Measurements from ENCODE around the gene PPP1R1B.

Gene PPP1R1B

DNA sequence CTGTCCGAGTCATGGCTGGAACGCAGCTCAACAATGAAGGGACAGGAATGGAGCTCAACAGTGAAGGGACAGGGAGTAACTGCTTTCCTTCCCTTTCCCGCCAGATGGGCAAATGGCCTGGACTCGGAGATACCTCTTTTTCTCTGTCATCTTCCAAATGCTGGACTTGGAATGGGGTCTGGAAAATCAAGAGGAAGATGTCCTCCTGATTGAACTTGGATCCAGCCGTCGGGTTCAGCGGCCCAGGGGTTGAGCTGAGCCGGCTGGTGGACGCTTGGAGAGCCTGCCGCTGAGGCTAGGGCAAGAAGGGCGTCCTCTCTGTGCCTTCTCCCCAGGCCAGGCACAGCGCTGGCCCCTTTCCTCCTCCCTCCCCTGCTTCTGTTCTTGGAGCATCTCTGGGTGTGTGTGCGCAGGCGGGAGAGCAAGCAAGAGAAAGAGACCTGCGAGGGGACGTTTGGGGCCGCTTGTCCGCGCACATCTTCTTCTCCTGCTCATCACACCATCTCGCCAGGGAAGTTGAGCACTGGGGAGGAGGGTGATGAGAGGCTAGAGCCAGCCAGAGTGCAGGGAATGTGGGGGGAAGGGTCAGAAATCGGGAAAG, 25.7 kb upstream of the PPP1R1B start:
- DNase-seq = no peak

DNA sequence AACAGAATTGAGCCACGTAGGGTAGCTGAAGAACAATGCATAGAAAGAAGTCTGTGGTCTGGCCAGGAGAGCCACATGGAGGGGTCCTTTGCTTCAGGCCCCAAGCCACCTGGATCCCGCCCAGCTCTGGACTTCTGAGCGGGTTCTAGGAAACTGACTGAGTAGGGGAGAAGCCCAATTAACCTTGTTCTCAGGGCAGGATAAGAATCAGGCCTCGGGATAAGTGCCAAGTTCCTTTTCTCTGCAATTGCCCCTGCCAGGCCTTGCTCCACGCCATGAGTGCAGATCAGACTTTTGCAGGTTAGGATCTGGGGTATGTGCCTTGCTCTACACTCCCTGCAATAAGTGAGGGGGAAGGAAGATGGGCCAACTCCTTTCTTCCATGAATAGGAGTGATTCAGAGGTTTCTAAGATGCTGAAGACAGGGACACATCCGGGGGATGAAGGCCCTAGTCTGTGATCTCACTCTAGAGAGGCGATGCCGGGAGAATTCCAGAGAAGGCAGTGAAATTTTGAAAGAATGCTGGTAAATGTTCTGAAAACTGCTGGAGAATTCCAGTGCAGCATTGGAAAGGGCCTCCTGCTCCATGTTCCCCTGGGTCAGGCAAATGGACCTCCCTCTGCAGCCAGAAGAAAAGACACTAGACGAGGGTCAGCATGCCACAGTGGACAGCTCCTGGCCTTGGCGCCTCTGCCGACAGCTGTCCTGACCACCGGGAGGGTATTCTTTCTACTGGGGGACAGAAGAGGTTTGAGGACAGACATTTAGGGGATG, 24.8 kb upstream of the PPP1R1B start:
- no peak for DNase-seq

GRCh38 chr17:39602533-39603303, 24.0 kb upstream of the PPP1R1B start:
- DNase-seq = no peak

GRCh38 chr17:39603304-39604016, 23.3 kb upstream of the PPP1R1B start:
- DNase-seq = no peak

DNA sequence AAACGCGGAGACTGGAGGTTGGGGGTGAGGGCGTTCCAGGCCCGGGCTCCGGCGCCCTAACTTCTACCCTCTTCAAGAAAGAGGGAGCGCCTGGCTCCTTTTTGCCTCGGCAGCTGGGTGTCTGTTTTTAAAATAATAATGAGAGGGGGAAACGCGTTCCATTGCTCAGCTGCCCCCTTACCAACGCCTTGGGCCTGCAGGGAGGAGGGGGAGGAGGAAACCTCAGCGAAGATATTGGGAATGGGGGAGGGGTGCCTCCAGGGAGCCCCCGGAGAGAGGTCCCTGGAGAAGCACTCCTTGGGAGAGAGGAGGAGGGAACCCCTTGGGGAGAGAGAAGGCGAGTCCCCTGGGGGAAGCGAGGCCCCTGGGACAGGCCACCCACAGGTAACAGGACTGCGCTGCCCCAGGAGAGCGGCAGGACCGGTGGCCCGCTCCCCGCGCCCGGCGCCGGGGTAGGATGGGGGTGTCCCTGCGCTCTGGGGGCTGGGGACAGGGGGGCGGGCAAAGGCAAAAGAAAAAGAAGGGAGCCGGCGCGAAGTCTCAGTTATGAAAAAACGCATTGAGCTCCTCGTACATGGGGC, 21.8 kb upstream of the PPP1R1B start:
- no peak for DNase-seq

- DNase-seq = no peak
Observed at GRCh38 chr17:39605492-39606433, 21.0 kb upstream of the PPP1R1B start.

- DNase-seq = no peak
Observed at GRCh38 chr17:39606434-39607056, 20.2 kb upstream of the PPP1R1B start.

DNA sequence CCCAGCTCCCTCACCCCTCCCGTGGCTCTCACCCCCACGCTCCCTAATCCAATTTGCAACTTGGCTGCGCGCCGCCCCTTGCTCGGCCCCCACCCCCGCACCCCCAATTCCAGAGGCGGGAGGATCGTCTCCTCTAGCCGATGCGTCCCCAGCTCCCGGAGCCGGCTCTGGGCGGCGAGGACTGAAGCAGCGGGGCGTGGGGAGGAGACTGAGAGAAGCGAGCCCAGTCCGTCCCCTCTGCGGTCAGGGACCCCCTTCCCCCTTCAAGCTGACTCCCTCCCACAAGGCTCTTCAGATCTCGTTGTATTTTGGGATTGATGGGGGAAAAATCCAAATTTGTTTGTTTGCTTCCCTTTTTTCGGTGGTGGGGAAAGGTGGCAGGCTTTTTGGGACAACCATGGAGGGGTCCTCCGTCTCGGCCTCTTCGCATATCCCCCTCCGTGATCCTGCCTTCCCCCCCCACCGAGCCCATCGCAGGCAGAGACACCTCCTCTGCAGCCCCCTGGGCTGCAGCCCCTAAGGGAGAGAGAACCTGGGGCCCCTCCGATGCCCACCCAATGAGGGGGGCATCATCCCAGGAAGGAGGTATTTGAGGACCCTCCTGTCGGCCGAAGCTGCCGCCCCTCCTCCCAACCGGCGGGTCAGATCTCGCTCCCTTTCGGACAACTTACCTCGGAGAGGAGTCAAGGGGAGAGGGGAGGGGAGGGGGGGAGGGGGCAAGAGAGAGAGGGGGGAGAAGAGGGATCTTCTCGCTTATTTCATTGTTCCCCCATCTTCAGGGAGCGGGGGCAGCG, 19.5 kb upstream of the PPP1R1B start:
- no peak for DNase-seq

DNA sequence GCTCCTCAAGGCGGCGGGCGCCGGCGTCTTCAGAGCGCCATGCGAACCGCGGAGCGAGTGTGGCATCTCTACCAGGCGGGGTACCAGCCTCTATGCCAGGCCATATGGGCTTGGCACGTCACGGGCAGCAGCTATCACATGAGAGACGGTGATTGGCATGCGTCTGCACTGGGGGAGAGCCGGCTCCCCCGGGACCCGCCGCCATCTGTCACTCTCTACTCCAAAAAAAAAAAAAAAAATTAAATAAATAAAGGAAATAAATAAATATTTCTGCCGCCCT, 19.0 kb upstream of the PPP1R1B start, which contains the start of gene NEUROD2:
Gene NEUROD2 (minus strand): TSS at position 70 of the 280 bp plus-strand sequence. CDS start 1,321 bp downstream, outside the sequence.
- no peak for DNase-seq

- DNase-seq = no peak
Observed at GRCh38 chr17:39608142-39608981, 18.4 kb upstream of the PPP1R1B start.

DNA sequence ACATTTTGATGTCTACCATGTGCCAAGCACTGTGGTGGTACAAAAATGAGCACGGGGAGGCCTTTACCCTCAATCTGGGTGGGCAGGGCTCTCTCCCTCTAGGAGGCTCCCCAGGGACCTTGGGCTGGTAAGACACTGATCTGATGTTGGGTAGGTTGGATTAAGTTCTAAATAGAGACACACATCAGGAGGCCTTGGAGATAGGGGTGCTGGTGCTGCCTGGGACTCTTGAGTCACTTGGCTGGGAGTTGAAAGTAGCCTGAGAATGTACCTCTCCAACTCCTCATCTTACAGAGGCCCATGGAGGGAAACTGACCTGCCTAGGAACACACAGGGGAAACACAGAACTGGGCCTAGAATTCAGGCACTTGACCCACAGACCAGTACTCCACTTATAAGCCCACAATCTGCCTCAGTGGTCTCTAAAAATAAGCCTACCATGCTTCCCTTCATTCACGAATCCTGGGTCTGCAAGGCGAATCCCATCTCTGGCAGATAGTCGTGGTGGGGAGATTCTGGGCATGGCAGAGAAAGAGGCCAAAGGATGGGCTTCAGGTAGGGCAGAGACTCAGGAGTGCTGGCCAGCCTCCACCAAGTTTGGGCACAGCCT, 17.2 kb upstream of the PPP1R1B start:
- no peak for DNase-seq

- DNase-seq = no peak
Observed at GRCh38 chr17:39611401-39612112, 15.2 kb upstream of the PPP1R1B start.

DNA sequence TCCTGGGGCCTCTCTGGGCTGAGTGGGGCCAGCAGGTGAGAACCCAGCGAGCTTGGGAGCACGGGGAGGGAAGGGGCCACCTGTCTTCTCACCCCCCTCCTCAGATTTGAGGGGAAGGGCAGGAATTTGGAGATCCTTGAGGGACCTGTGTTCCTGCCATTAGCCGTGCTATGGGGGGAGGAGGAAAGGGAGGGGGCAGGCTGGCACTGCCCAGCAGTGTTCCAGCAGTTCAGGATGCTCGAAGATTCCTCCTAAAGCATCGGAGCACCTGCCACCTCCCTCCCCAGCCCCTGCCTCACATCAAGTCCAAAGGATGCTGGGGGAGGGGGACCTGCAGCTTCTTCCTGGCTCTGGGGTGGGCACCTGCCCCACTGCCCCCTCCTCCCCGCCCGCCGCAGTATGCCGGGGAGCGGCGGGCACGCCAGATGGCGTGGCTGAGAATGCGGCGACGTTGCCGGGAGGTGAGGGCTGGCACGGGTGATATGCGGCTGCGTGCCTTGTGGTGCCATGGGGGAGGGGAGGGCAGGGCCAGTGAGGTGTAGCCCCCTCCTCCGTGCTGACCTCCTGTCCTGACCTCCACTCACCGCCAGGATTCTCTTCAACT, 14.4 kb upstream of the PPP1R1B start:
- no peak for DNase-seq

GRCh38 chr17:39612935-39613464, 13.8 kb upstream of the PPP1R1B start:
- DNase-seq = no peak

DNA sequence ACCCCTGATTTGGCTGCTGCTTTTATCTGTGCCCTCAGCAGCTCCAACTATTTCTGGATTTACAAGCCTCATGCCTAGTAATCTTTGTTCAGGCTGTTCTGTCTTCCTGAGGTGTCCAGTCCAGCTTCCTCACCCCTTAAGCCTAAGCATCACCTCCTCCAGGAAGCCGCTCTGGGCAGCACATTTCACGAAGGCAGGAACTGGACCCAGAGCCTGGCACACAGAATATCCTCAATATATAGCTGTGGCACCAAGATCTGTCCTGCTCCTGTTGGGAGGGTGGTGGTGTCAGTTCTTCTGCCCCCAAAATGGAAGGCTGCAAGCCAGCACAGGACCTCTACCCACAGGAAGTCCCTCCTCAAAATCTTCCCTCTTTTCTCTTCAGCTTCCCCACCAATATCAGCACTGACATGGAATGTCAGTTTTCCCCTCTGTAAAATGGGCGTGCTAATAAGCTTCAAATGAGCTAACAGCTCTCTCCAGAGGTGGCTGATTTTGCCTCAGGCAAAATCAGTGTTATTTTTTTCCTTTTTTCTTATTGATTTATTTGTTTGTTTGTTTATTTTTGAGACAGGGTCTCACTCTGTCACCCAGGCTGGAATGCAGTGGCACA, 12.1 kb upstream of the PPP1R1B start:
- DNase-seq = no peak

DNA sequence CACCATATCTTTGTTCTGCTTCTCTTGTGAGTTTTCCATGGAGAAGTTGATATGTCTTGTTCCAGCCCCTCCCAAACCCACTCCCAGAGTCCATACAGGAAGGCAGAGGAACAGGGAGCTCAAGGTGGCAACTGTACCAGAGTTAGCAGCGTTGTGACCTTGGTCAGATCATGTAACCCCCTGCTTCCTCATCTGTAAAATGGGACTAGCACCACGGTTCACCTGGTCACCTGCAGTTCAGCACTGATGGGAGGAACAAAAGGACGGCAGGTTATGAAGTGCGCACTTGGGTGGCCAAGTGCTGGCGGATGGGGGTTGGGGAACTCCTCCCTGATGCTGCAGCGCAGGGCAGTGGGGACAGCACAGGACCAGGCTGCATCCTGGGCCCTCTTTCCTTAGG, 11.3 kb upstream of the PPP1R1B start:
- no peak for DNase-seq

DNA sequence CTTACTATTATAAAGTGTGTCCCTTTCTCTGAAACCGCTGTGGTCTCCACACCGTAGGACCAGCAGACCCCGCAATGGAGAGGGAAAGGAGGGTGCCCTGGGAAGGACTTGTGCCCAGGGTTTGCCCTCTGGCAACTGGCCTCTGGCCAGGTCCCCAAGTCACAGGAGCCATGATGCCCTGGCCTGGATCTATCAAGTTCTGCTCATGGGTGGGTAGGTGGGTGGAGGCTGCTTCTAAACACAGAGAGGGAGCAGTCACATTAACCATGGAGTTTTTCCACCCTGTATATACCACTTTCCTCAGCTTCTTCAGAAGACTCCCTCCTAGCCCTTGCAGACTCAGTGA, 9.7 kb upstream of the PPP1R1B start:
- DNase-seq = no peak

Measured in NCI-H1092 (cell line).